GM23338 (cell line): ENCODE measurements around the gene LRRC42. TPM values are rescaled to one million over a fixed set of nuclear protein-coding genes. Genes with fewer than 3 reads are reported as not detected.

Experiments
- ATAC-seq: fragments of 200-7000 bp; cut with Tn5 transposase; 3 replicates; pipeline ENCODE4 v1.9.1; 2020
- DNase-seq: peaks from one replicate; pipeline ENCODE4 v3.0.0-alpha.2; 2015; ENCODE audit warnings: low spot score
- H2AFZ ChIP-seq: fragments of 200-600 bp; sonication (generic); 2 replicates; pipeline ENCODE4 v1.8.0; 2016; ENCODE audit warnings: antibody characterized with exemption, mild to moderate bottlenecking, moderate library complexity
- H3F3A ChIP-seq: fragments of 200-600 bp; sonication (generic); replicated peaks from 2 replicates; pipeline ENCODE4 v1.8.0; 2017; ENCODE audit warnings: antibody characterized with exemption, mixed run types, low read depth
- H3K27ac ChIP-seq: fragments of 200-600 bp; sonication (generic); 2 replicates; pipeline ENCODE4 v1.6.1; 2016; ENCODE audit warnings: low read depth
- H3K27me3 ChIP-seq: fragments of 200-600 bp; sonication (generic); 2 replicates; pipeline ENCODE4 v1.8.0; 2016; ENCODE audit warnings: mild to moderate bottlenecking, mixed run types, moderate library complexity; ENCODE audit not compliant: insufficient read depth
- H3K36me3 ChIP-seq: fragments of 200-600 bp; sonication (generic); 2 replicates; pipeline ENCODE4 v1.8.0; 2016; ENCODE audit warnings: mild to moderate bottlenecking; ENCODE audit not compliant: insufficient read depth
- H3K4me1 ChIP-seq: fragments of 200-600 bp; sonication (generic); 2 replicates; pipeline ENCODE4 v1.8.0; 2016; ENCODE audit warnings: mild to moderate bottlenecking, moderate library complexity; ENCODE audit not compliant: insufficient read depth
- H3K4me2 ChIP-seq: fragments of 200-600 bp; sonication (generic); 2 replicates; pipeline ENCODE4 v1.7.1; 2017; ENCODE audit warnings: mixed run types
- H3K4me3 ChIP-seq: fragments of 200-600 bp; sonication (generic); 2 replicates; pipeline ENCODE4 v1.6.1; 2016; ENCODE audit warnings: mixed run types
- H3K79me2 ChIP-seq: fragments of 200-600 bp; sonication (generic); replicated peaks from 2 replicates; pipeline ENCODE4 v1.8.0; 2017; ENCODE audit warnings: mild to moderate bottlenecking; ENCODE audit not compliant: insufficient read depth
- H3K9me2 ChIP-seq: fragments of 200-600 bp; sonication (generic); 2 replicates; pipeline ENCODE4 v1.8.0; 2017; ENCODE audit not compliant: insufficient read depth
- H4K20me1 ChIP-seq: fragments of 200-600 bp; sonication (generic); replicated peaks from 2 replicates; pipeline ENCODE4 v1.8.0; 2017; ENCODE audit warnings: mild to moderate bottlenecking; ENCODE audit not compliant: insufficient read depth
- H3K27ac Mint-ChIP-seq: 2 replicates; pipeline ENCODE4 v1.8.0; 2020; ENCODE audit warnings: inconsistent platforms, mild to moderate bottlenecking, moderate library complexity, mixed read lengths
- H3K27me3 Mint-ChIP-seq: 3 replicates; pipeline ENCODE4 v1.8.0; 2022; ENCODE audit warnings: low read depth, mild to moderate bottlenecking, moderate library complexity, mixed read lengths, inconsistent platforms; ENCODE audit not compliant: insufficient read depth, poor library complexity
- H3K36me3 Mint-ChIP-seq: 3 replicates; pipeline ENCODE4 v1.8.0; 2021; ENCODE audit warnings: low read depth, mild to moderate bottlenecking, inconsistent platforms, moderate library complexity, mixed read lengths
- H3K4me1 Mint-ChIP-seq: 3 replicates; pipeline ENCODE4 v1.8.0; 2020; ENCODE audit warnings: mild to moderate bottlenecking, inconsistent platforms, mixed read lengths
- H3K4me3 Mint-ChIP-seq: 3 replicates; pipeline ENCODE4 v1.8.0; 2021; ENCODE audit warnings: moderate library complexity, mild to moderate bottlenecking, inconsistent platforms, mixed read lengths
- H3K9me3 Mint-ChIP-seq: 3 replicates; pipeline ENCODE4 v1.8.0; 2020; ENCODE audit warnings: moderate library complexity, mild to moderate bottlenecking, inconsistent platforms, mixed read lengths
- CREB1 ChIP-seq: fragments of 250-450 bp; sonication (Bioruptor Pico); IDR thresholded peaks from 2 replicates; pipeline ENCODE4 v1.5.0; 2020; ENCODE audit warnings: low read depth, mild to moderate bottlenecking, moderate library complexity
- CTCF ChIP-seq, 2 experiments: fragments of 200-600 bp in 1 of 2; sonication (generic) in 1 of 2; conservative IDR thresholded peaks; 2 replicates each; pipeline versions ENCODE4 v1.5.1 to v1.6.1; 2016 to 2017; ENCODE audit warnings: antibody characterized with exemption in 2 of 2, low read depth in 2 of 2, mild to moderate bottlenecking in 2 of 2, moderate library complexity in 1 of 2
- ETS1 ChIP-seq: IDR thresholded peaks from 2 replicates; pipeline ENCODE4 v1.6.1; 2016; ENCODE audit warnings: antibody characterized with exemption
- EZH2 ChIP-seq: fragments of 200-600 bp; sonication (generic); IDR thresholded peaks from one replicate; pipeline ENCODE4 v1.8.0; 2017; ENCODE audit warnings: antibody characterized with exemption, mild to moderate bottlenecking, low read depth; ENCODE audit not compliant: unreplicated experiment
- EZH2phosphoT487 ChIP-seq: fragments of 200-600 bp; sonication (generic); IDR thresholded peaks from one replicate; pipeline ENCODE4 v1.8.1; 2018; ENCODE audit warnings: antibody characterized with exemption; ENCODE audit not compliant: unreplicated experiment
- JUNB ChIP-seq: IDR thresholded peaks from one replicate; pipeline ENCODE4 v1.6.1; 2016; ENCODE audit warnings: antibody characterized with exemption; ENCODE audit not compliant: unreplicated experiment
- NANOG ChIP-seq: IDR thresholded peaks from 2 replicates; pipeline ENCODE4 v1.6.1; 2016; ENCODE audit warnings: antibody characterized with exemption, borderline replicate concordance
- POLR2AphosphoS5 ChIP-seq: IDR thresholded peaks from 2 replicates; pipeline ENCODE4 v1.6.1; 2016; ENCODE audit warnings: antibody characterized with exemption, low read depth
- REST ChIP-seq: IDR thresholded peaks from one replicate; pipeline ENCODE4 v1.6.1; 2018; ENCODE audit warnings: antibody characterized with exemption; ENCODE audit not compliant: unreplicated experiment
- STAT1 ChIP-seq: IDR thresholded peaks from one replicate; pipeline ENCODE4 v1.6.1; 2016; ENCODE audit warnings: antibody characterized with exemption; ENCODE audit not compliant: unreplicated experiment
- ZNF114 ChIP-seq: fragments of 250-450 bp; sonication (Bioruptor Pico); IDR thresholded peaks from 2 replicates; pipeline ENCODE4 v1.5.0; 2020; ENCODE audit warnings: mild to moderate bottlenecking, moderate library complexity
- ZNF331 ChIP-seq: fragments of 250-450 bp; sonication (Bioruptor Pico); IDR thresholded peaks from 2 replicates; pipeline ENCODE4 v1.5.0; 2020; ENCODE audit warnings: low read depth, mild to moderate bottlenecking, moderate library complexity
- polyA plus RNA-seq: library from polyadenylated mRNA; unstranded; fragments of >200 nt; fragmentation: Nextera tagmentation; extraction: Ambion mirVana; gene quantifications from 2 replicates; pipeline ENCODE4 v1.2.1, GENCODE V29; 2016
- total RNA-seq: library from RNA; depleted of rRNA; stranded (reverse); fragments of >200 nt; shearing (Covaris generic); gene quantifications from 2 replicates; pipeline ENCODE4 v1.2.3, GENCODE V29; 2014

The LRRC42 gene
- total and polyA plus RNA-seq, 2 experiments from 2014 or later: 25.9 to 48.1 TPM

GRCh38 chr1:53934170-53934765, 11.9 kb upstream of the LRRC42 start:
- Mint-ChIP-seq H3K9me3 (peaks cover 21% of the 10 kb centered on the region), H3K27ac (no peak overlapping the region), H3K36me3 (peaks cover 30% of the 10 kb centered on the region), H3K4me3 (no peak overlapping the region), H3K4me1 (no peaks in the 10 kb centered on the region), H3K27me3 (peaks cover 4% of the 10 kb centered on the region)
- H3F3A ChIP-seq: no peaks in the 10 kb centered on the region
- no peaks in the 10 kb centered on the region for H3K4me1 ChIP-seq
- H2AFZ ChIP-seq: no peak overlapping the region
- no peaks in the 10 kb centered on the region for H3K27me3 ChIP-seq
- H3K9me2 ChIP-seq: no peaks in the 10 kb centered on the region
- ATAC-seq (no peak), DNase-seq (no peak)
- H3K79me2 ChIP-seq: no peaks in the 10 kb centered on the region
- H3K4me2 ChIP-seq: no peak overlapping the region
- H3K4me3 ChIP-seq: no peak overlapping the region
- H4K20me1 ChIP-seq: no peaks in the 10 kb centered on the region
- H3K36me3 ChIP-seq: no peaks in the 10 kb centered on the region
- TF ChIP-seq POLR2AphosphoS5: no peak
- no peak overlapping the region for H3K27ac ChIP-seq

- Mint-ChIP-seq H3K27me3 (peaks cover 4% of the 10 kb centered on the region), H3K27ac (no peak overlapping the region), H3K4me1 (no peaks in the 10 kb centered on the region), H3K9me3 (peaks cover 21% of the 10 kb centered on the region), H3K36me3 (peaks cover 30% of the 10 kb centered on the region), H3K4me3 (no peak overlapping the region)
- H3K4me1 ChIP-seq: no peaks in the 10 kb centered on the region
- H3K27ac ChIP-seq: no peak overlapping the region
- no peaks in the 10 kb centered on the region for H4K20me1 ChIP-seq
- no peaks in the 10 kb centered on the region for H3K27me3 ChIP-seq
- H3K79me2 ChIP-seq: 0 out of 2 replicates have a peak, but pooled peaks cover 3% of the 10 kb centered on the region
- no peak overlapping the region for H3K4me3 ChIP-seq
- no peaks in the 10 kb centered on the region for H3K36me3 ChIP-seq
- H2AFZ ChIP-seq: no peak overlapping the region
- no peaks in the 10 kb centered on the region for H3F3A ChIP-seq
- ATAC-seq (no peak), DNase-seq (no peak)
- H3K9me2 ChIP-seq: no peaks in the 10 kb centered on the region
- H3K4me2 ChIP-seq: no peak overlapping the region
- TF ChIP-seq EZH2phosphoT487 (no peak), CREB1 (CRISPR knock-in tag) (no peak), ZNF331 (CRISPR knock-in tag) (no peak), REST (no peak), EZH2 (no peak), JUNB (no peak), STAT1 (no peak), POLR2AphosphoS5 (no peak), NANOG (no peak), ZNF114 (no peak), ETS1 (no peak), CTCF (conservative IDR thresholded peaks at IDR 0.05; ENCODE audit: low read depth in 2 of 2) (no peak)
Observed at GRCh38 chr1:53936430-53936829, 9.7 kb upstream of the LRRC42 start.
